Measurements from ENCODE around the gene RPS6KA6. TPM values are rescaled to one million over a fixed set of nuclear protein-coding genes. Genes with fewer than 3 reads are reported as not detected.

The RPS6KA6 gene
- total RNA-seq, 1 donor from 2014 or later = 7.1 TPM

DNA sequence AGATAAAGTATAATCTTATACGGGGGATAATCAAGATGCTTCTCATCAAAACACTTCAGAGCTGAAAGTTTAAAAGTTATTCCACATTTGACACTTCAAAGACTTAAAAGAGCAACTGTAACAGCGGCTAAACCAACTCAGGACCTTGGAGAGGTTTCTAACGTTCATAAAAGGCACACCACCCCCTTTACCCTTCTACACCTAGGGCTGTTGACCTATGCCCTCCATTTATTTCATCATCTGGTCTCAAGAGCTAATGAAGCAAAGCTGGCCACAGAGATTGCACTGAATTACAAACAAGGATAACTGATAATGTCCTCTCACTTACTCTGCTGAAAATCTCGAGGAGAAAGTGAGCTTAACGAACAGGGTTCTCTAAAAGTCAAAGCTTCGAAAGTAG is 1.1 kb upstream of the RPS6KA6 start:
- peak overlapping the region; percentile 95 for H3K4me3 Mint-ChIP-seq (ENCODE audit: unreplicated experiment)
- no peak for FAIRE-seq

DNA sequence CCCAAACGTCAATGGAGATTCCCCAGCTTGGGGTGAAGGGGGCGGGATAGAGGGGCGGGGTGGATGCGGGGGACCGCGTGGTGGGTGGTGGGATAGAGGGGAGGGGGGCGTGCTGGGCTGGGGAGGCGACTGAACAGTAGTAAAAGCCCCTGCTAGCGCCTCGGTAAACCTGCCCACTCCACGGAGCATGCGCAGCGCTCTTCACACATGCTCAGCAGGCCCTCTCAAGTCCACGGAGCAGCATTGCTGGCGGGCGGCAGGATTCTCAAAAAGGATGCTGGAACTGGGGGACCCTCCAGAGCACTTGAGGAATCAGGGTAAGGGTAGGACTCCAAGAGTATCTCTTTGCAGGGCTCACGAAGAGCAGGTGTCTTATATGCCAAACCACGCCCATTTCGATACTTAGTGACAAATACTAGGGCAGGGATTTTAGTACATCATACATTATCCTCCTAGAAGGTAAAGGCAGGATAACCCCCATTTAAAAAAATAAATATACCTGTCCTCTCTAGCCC is 378 bp upstream of the RPS6KA6 start:
- H3K9me3 Mint-ChIP-seq (ENCODE audit: unreplicated experiment) = no peaks in the 10 kb centered on the region
- DNase-seq (ENCODE audit: low read depth) (peak; percentile 38), FAIRE-seq (peak; percentile 41)
- TF ChIP-seq, protein P1, sequence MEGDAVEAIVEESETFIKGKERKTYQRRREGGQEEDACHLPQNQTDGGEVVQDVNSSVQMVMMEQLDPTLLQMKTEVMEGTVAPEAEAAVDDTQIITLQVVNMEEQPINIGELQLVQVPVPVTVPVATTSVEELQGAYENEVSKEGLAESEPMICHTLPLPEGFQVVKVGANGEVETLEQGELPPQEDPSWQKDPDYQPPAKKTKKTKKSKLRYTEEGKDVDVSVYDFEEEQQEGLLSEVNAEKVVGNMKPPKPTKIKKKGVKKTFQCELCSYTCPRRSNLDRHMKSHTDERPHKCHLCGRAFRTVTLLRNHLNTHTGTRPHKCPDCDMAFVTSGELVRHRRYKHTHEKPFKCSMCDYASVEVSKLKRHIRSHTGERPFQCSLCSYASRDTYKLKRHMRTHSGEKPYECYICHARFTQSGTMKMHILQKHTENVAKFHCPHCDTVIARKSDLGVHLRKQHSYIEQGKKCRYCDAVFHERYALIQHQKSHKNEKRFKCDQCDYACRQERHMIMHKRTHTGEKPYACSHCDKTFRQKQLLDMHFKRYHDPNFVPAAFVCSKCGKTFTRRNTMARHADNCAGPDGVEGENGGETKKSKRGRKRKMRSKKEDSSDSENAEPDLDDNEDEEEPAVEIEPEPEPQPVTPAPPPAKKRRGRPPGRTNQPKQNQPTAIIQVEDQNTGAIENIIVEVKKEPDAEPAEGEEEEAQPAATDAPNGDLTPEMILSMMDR (IDR thresholded peaks at IDR 0.05; ENCODE audit: insufficient read depth, low read depth, low read length) = no peak
- no peak for TF ChIP-seq EZH2 (IDR thresholded peaks at IDR 0.05; ENCODE audit: insufficient read depth, low read length)
- H2AFZ ChIP-seq (ENCODE audit: low read depth, low read length) = peak overlapping the region; percentile 63
- H3K27me3 Mint-ChIP-seq (ENCODE audit: low read depth, unreplicated experiment) = no peaks in the 10 kb centered on the region
- no peak overlapping the region for H3K27ac Mint-ChIP-seq (ENCODE audit: unreplicated experiment)
- H3K4me3 ChIP-seq (ENCODE audit: insufficient read depth, low read depth, low read length) = peak overlapping the region; percentile 62
- H3K9me3 ChIP-seq (ENCODE audit: insufficient read depth, low read depth, low read length) = no peaks in the 10 kb centered on the region
- no peaks in the 10 kb centered on the region for H3K27me3 ChIP-seq (ENCODE audit: insufficient read depth, low read length)
- H3K36me3 Mint-ChIP-seq (ENCODE audit: low read depth, unreplicated experiment) = no peaks in the 10 kb centered on the region
- H3K36me3 ChIP-seq (ENCODE audit: insufficient read depth, low read length) = no peaks in the 10 kb centered on the region
- H3K9ac ChIP-seq (ENCODE audit: low read length) = peak overlapping the region; percentile 41
- H3K4me3 Mint-ChIP-seq (ENCODE audit: unreplicated experiment) = peak overlapping the region; percentile 95
- no peaks in the 10 kb centered on the region for H4K20me1 ChIP-seq (ENCODE audit: insufficient read depth, low read length)
- H3K79me2 ChIP-seq (ENCODE audit: insufficient read depth, low read length) = no peaks in the 10 kb centered on the region
- H3K27ac ChIP-seq (ENCODE audit: low read depth, low read length) = no peak overlapping the region
- no peaks in the 10 kb centered on the region for H3K4me1 ChIP-seq (ENCODE audit: insufficient read depth, low read length)
- peaks cover 2% of the 10 kb centered on the region for H3K4me1 Mint-ChIP-seq (ENCODE audit: low read depth, unreplicated experiment)
- H3K4me2 ChIP-seq (ENCODE audit: low read length) = peak overlapping the region; percentile 86

More for the DNA sequence above, 1.1 kb upstream of the RPS6KA6 start:
- Mint-ChIP-seq H3K4me1 (ENCODE audit: low read depth, unreplicated experiment) (peaks cover 2% of the 10 kb centered on the region), H3K9me3 (ENCODE audit: unreplicated experiment) (no peaks in the 10 kb centered on the region), H3K27me3 (ENCODE audit: low read depth, unreplicated experiment) (no peaks in the 10 kb centered on the region), H3K27ac (ENCODE audit: unreplicated experiment) (no peak overlapping the region), H3K36me3 (ENCODE audit: low read depth, unreplicated experiment) (no peaks in the 10 kb centered on the region)
- Histone ChIP-seq H3K9ac (ENCODE audit: low read length) (no peak overlapping the region), H3K36me3 (ENCODE audit: insufficient read depth, low read length) (no peaks in the 10 kb centered on the region), H4K20me1 (ENCODE audit: insufficient read depth, low read length) (no peaks in the 10 kb centered on the region), H2AFZ (ENCODE audit: low read depth, low read length) (no peak overlapping the region), H3K79me2 (ENCODE audit: insufficient read depth, low read length) (no peaks in the 10 kb centered on the region), H3K9me3 (ENCODE audit: insufficient read depth, low read depth, low read length) (no peaks in the 10 kb centered on the region), H3K4me1 (ENCODE audit: insufficient read depth, low read length) (no peaks in the 10 kb centered on the region), H3K27ac (ENCODE audit: low read depth, low read length) (no peak overlapping the region), H3K4me3 (ENCODE audit: insufficient read depth, low read depth, low read length) (no peak overlapping the region), H3K4me2 (ENCODE audit: low read length) (no peak overlapping the region), H3K27me3 (ENCODE audit: insufficient read depth, low read length) (no peaks in the 10 kb centered on the region)
- DNase-seq (ENCODE audit: low read depth) = no peak
- TF ChIP-seq, protein P1 (IDR thresholded peaks at IDR 0.05; ENCODE audit: insufficient read depth, low read depth, low read length) = no peak
- no peak for TF ChIP-seq EZH2 (IDR thresholded peaks at IDR 0.05; ENCODE audit: insufficient read depth, low read length)
